GM12878 (cell line): ENCODE measurements around the gene NDRG4.

Experiments
- BCL3 ChIP-seq: IDR thresholded peaks from 2 replicates; pipeline ENCODE4 v1.6.1; 2011; ENCODE audit warnings: borderline replicate concordance, low read depth, mild to moderate bottlenecking, moderate library complexity, low read length; ENCODE audit not compliant: insufficient read depth, poor library complexity, severe bottlenecking
- IRF4 ChIP-seq: IDR thresholded peaks from 2 replicates; pipeline ENCODE4 v1.6.1; 2011; ENCODE audit warnings: low read depth, low read length
- POLR2AphosphoS5 ChIP-seq: IDR thresholded peaks from 2 replicates; pipeline ENCODE4 v1.6.1; 2011; ENCODE audit warnings: mild to moderate bottlenecking, low read length, inconsistent platforms
- SUPT20H ChIP-seq: IDR thresholded peaks from 2 replicates; pipeline ENCODE4 v1.6.1; 2011; ENCODE audit warnings: low read depth, mild to moderate bottlenecking, low read length, moderate library complexity, borderline replicate concordance; ENCODE audit not compliant: control insufficient read depth
- TCF3 ChIP-seq: IDR thresholded peaks from 2 replicates; pipeline ENCODE4 v1.6.1; 2012; ENCODE audit warnings: low read depth, mild to moderate bottlenecking, low read length, borderline replicate concordance; ENCODE audit not compliant: insufficient read depth

DNA sequence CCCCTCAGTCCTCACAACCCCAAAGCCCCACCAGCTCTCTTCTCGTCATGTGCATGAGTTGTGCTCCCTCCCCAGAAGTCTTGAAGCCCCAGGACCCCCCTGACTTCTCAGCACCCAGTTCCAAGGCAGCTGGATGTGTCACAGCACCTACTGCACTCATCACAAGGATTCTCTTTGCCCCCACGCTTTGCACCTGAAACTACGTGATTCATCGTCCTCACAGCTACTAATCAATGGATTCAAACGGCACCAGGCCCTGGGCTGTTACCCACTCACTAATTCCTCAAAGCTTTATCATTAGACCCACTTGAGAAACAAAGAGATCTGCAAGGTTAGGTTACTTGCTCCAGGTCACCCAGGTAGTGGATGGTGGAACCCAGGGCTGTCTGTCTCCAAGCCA lies 45.1 kb upstream of the NDRG4 start:
- TF ChIP-seq IRF4 (no peak), POLR2AphosphoS5 (no peak), TCF3 (no peak), BCL3 (no peak), SUPT20H (no peak)
